Esophagus mucosa (tissue), 1 donor: Measurements from ENCODE around the gene GNA12. TPM values are rescaled to one million over a fixed set of nuclear protein-coding genes. Genes with fewer than 3 reads are reported as not detected.
"Not testable (repeated sequence)": the region's sequence is repeated elsewhere in the genome, so short reads cannot be mapped to it uniquely, and the experiment has no call there.

ENCODE experiments used
- ATAC-seq: fragments of 200-7000 bp; cut with Tn5 transposase; one replicate; pipeline ENCODE4 v1.9.1; 2020
- total RNA-seq: library from RNA; stranded (reverse); gene quantifications from one replicate; pipeline ENCODE4 v1.2.4, GENCODE V29; 2023
- donor health status: DM: yes; HTN: yes; CAD: no.

Gene GNA12
- total RNA-seq, 1 donor from 2014 or later = 7.5 TPM

GRCh38 chr7:2864204-2864985 lies 20.3 kb upstream of the GNA12 start:
- ATAC-seq = no peak

GRCh38 chr7:2863461-2864066 lies 19.5 kb upstream of the GNA12 start:
- peak; percentile 89 for ATAC-seq

GRCh38 chr7:2862831-2863361 lies 18.8 kb upstream of the GNA12 start:
- no peak for ATAC-seq

GRCh38 chr7:2861509-2861908 lies 17.4 kb upstream of the GNA12 start:
- ATAC-seq = no peak

- ATAC-seq = peak; percentile 19
Measured at GRCh38 chr7:2860627-2861133, 16.6 kb upstream of the GNA12 start.

GRCh38 chr7:2859952-2860351 lies 15.8 kb upstream of the GNA12 start:
- ATAC-seq = no peak

GRCh38 chr7:2858621-2859020 lies 14.5 kb upstream of the GNA12 start:
- ATAC-seq = no peak

GRCh38 chr7:2856388-2857169 lies 12.5 kb upstream of the GNA12 start:
- no peak for ATAC-seq

GRCh38 chr7:2855386-2855785 lies 11.3 kb upstream of the GNA12 start:
- no peak for ATAC-seq

- not testable (repeated sequence) for ATAC-seq
Measured at GRCh38 chr7:2853552-2853951, 9.4 kb upstream of the GNA12 start.

- peak; percentile 47 for ATAC-seq
Measured at GRCh38 chr7:2853147-2853546, 9.0 kb upstream of the GNA12 start.

- ATAC-seq = no peak
Measured at GRCh38 chr7:2851497-2851896, 7.4 kb upstream of the GNA12 start.

- no peak for ATAC-seq
Measured at GRCh38 chr7:2849941-2850766, 6.0 kb upstream of the GNA12 start.

GRCh38 chr7:2845034-2845592 lies 1.0 kb upstream of the GNA12 start:
- ATAC-seq = no peak

GRCh38 chr7:2843711-2844152 lies 376 bp downstream of the GNA12 start:
- ATAC-seq = no peak

- ATAC-seq = no peak
Measured at GRCh38 chr7:2843191-2843685, 870 bp downstream of the GNA12 start.

GRCh38 chr7:2841907-2842306 lies 2.2 kb downstream of the GNA12 start:
- no peak for ATAC-seq

GRCh38 chr7:2840458-2840857 lies 3.6 kb downstream of the GNA12 start:
- no peak for ATAC-seq

GRCh38 chr7:2838873-2839578 lies 5.1 kb downstream of the GNA12 start:
- ATAC-seq = peak; percentile 51

GRCh38 chr7:2838451-2838850 lies 5.7 kb downstream of the GNA12 start:
- no peak for ATAC-seq

- no peak for ATAC-seq
Measured at GRCh38 chr7:2837496-2837895, 6.6 kb downstream of the GNA12 start.
